GM12874 (cell line): Measurements from ENCODE around the gene B4GALT2.

Experiments
- CTCF ChIP-seq: IDR thresholded peaks from 2 replicates; pipeline ENCODE4 v1.5.1; 2011; ENCODE audit warnings: low read depth, mild to moderate bottlenecking, control low read depth, low read length, moderate library complexity; ENCODE audit not compliant: insufficient read depth

The B4GALT2 gene

GRCh38 chr1:43973981-43974442 is 5.0 kb upstream of the B4GALT2 start:
- TF ChIP-seq CTCF = no peak

- TF ChIP-seq CTCF = no peak
These were observed 4.4 kb upstream of the B4GALT2 start, which contains the start of gene ATP6V0B for GRCh38 chr1:43974443-43975248. Gene ATP6V0B, plus strand, starts transcription at chr1:43974960. Its CDS starts 81 bp downstream, at chr1:43975041.

- TF ChIP-seq CTCF = no peak
These were observed 3.6 kb upstream of the B4GALT2 start for GRCh38 chr1:43975249-43975961.

GRCh38 chr1:43976045-43976444 is 3.0 kb upstream of the B4GALT2 start:
- no peak for TF ChIP-seq CTCF

- no peak for TF ChIP-seq CTCF
These were observed 2.1 kb upstream of the B4GALT2 start for GRCh38 chr1:43976890-43977289.

- TF ChIP-seq CTCF = no peak
These were observed 1.4 kb upstream of the B4GALT2 start for GRCh38 chr1:43977376-43978263.

GRCh38 chr1:43978264-43978550 is 803 bp upstream of the B4GALT2 start:
- no peak for TF ChIP-seq CTCF
